Measurements from ENCODE around the gene CEACAM1. TPM values are rescaled to one million over a fixed set of nuclear protein-coding genes. Genes with fewer than 3 reads are reported as not detected.
A peak's percentile ranks its signal among the peaks of the same experiment; 100 is the strongest.

CEACAM1 gene
- total and polyA plus RNA-seq, 2 of the 13 experiments (the other 11 are each of a cell fraction or from before 2014, with no cell fraction given) = 13.5 to 332 TPM

DNA sequence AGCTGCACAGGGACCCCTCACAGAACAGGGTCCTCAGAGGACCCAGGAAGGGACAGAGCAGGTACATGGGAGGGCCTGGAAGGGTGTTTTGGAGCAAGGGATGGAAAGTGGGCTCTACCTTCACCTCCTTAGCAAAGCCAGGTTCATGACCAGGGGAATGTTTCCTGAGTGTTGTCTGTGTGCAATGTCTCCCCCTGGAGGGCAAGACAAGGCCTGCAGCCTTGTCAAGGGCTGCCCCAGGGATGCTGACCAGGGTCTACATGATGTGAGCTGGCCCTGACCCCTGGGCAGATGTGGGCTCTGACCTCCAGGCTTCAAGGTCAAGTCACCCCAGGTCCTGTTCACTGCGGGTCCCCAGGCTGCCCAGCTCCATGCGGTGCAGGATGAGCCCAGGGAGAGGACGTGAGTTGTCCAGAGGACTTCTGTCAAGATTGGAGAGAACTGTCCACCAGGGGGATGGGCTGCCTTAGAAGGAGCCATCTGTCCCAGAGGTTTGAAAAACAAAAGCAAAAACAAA, 1.0 kb upstream of the CEACAM1 start (continued):
- TF ChIP-seq MTF2 (CRISPR knock-in tag; IDR thresholded peaks at IDR 0.05; ENCODE audit: borderline replicate concordance) = no peak
- no peak for TF ChIP-seq YY1 (IDR thresholded peaks at IDR 0.05; ENCODE audit: insufficient read depth, insufficient replicate concordance, low read depth, low read length)
- no peak for TF ChIP-seq HNRNPK (IDR thresholded peaks at IDR 0.05; ENCODE audit: low read depth, low read length, poor library complexity, severe bottlenecking)
- TF ChIP-seq NFRKB (IDR thresholded peaks at IDR 0.05) = no peak
- no peak for TF ChIP-seq ZNF660 (CRISPR knock-in tag; IDR thresholded peaks at IDR 0.05; ENCODE audit: borderline replicate concordance, low read depth)
- no peak for TF ChIP-seq ZNF230 (CRISPR knock-in tag; IDR thresholded peaks at IDR 0.05)
- no peak for TF ChIP-seq NFKBIZ (CRISPR knock-in tag; IDR thresholded peaks at IDR 0.05)
- no peak for TF ChIP-seq EHMT2 (IDR thresholded peaks at IDR 0.05; ENCODE audit: borderline replicate concordance, low read depth, low read length)
- TF ChIP-seq ZFP37 (CRISPR knock-in tag; IDR thresholded peaks at IDR 0.05; ENCODE audit: borderline replicate concordance) = 0 out of 2 replicates have a peak, but pooled peaks have one; percentile 55
- TF ChIP-seq TIGD3 (CRISPR knock-in tag; IDR thresholded peaks at IDR 0.05; ENCODE audit: borderline replicate concordance) = no peak
- no peak for TF ChIP-seq NCOA5 (CRISPR knock-in tag; IDR thresholded peaks at IDR 0.05)
- TF ChIP-seq PHB2 (IDR thresholded peaks at IDR 0.05; ENCODE audit: partially characterized antibody) = no peak
- TF ChIP-seq ZNF879 (CRISPR knock-in tag; IDR thresholded peaks at IDR 0.05) = no peak
- TF ChIP-seq SMAD9 (CRISPR knock-in tag; IDR thresholded peaks at IDR 0.05) = no peak
- no peak for TF ChIP-seq FOXK1 (CRISPR knock-in tag; IDR thresholded peaks at IDR 0.05; ENCODE audit: borderline replicate concordance, low read depth)
- TF ChIP-seq ZBTB34 (CRISPR knock-in tag; IDR thresholded peaks at IDR 0.05) = no peak
- TF ChIP-seq SRY (CRISPR knock-in tag; IDR thresholded peaks at IDR 0.05) = no peak
- TF ChIP-seq CEBPG (CRISPR knock-in tag; IDR thresholded peaks at IDR 0.05) = peak; percentile 8; the same call in 1 of the 2 replicates
- no peak for TF ChIP-seq ZSCAN5A (CRISPR knock-in tag; IDR thresholded peaks at IDR 0.05; ENCODE audit: borderline replicate concordance)
- no peak for TF ChIP-seq ZSCAN30 (CRISPR knock-in tag; IDR thresholded peaks at IDR 0.05)
- TF ChIP-seq, protein P1, sequence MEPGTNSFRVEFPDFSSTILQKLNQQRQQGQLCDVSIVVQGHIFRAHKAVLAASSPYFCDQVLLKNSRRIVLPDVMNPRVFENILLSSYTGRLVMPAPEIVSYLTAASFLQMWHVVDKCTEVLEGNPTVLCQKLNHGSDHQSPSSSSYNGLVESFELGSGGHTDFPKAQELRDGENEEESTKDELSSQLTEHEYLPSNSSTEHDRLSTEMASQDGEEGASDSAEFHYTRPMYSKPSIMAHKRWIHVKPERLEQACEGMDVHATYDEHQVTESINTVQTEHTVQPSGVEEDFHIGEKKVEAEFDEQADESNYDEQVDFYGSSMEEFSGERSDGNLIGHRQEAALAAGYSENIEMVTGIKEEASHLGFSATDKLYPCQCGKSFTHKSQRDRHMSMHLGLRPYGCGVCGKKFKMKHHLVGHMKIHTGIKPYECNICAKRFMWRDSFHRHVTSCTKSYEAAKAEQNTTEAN (CRISPR knock-in tag; conservative IDR thresholded peaks at IDR 0.05) = no peak
- TF ChIP-seq ZNF572 (CRISPR knock-in tag; IDR thresholded peaks at IDR 0.05) = no peak
- TF ChIP-seq BORCS8-MEF2B (CRISPR knock-in tag; IDR thresholded peaks at IDR 0.05) = no peak
- TF ChIP-seq ZNF674 (CRISPR knock-in tag; IDR thresholded peaks at IDR 0.05; ENCODE audit: low read depth) = no peak
- peak; percentile 79 for TF ChIP-seq RXRA (CRISPR knock-in tag; IDR thresholded peaks at IDR 0.05)
- no peak for TF ChIP-seq ZNF44 (CRISPR knock-in tag; IDR thresholded peaks at IDR 0.05)
- TF ChIP-seq TP53 (CRISPR knock-in tag; conservative IDR thresholded peaks at IDR 0.05) = 0 out of 2 replicates have a peak, but pooled peaks have one; percentile 87
- TF ChIP-seq MXI1 (IDR thresholded peaks at IDR 0.05; ENCODE audit: borderline replicate concordance, low read depth, low read length) = 0 out of 3 replicates have a peak, but pooled peaks have one; percentile 11

All from HepG2 (cell line).